Measurements from ENCODE around the gene SLC44A4. TPM values are rescaled to one million over a fixed set of nuclear protein-coding genes. Genes with fewer than 3 reads are reported as not detected.
"Not testable (repeated sequence)": the region's sequence is repeated elsewhere in the genome, so short reads cannot be mapped to it uniquely, and the experiment has no call there.

SLC44A4 gene
- total and polyA plus RNA-seq, 4 experiments from 2014 or later, result 0.11 TPM; not detected in 3

GRCh38 chr6:31817929-31818511, 60.8 kb downstream of the SLC44A4 start:
- H3K4me1 Mint-ChIP-seq, result peaks cover 31 to 69% (median 48%) of the 10 kb centered on the region in 4 donors
- peaks cover 0 to 16% of the 10 kb centered on the region in 2 donors for H3K36me3 Mint-ChIP-seq
- not testable (repeated sequence) for H3K27me3 ChIP-seq (ENCODE audit: insufficient read depth, low read length); H3K9me3 ChIP-seq (ENCODE audit: control insufficient read depth in 1 of 2, low read length in 2 of 2); H3K9me3 Mint-ChIP-seq; H3K36me3 ChIP-seq (ENCODE audit: insufficient read depth, low read length); H3K27me3 Mint-ChIP-seq
- Histone ChIP-seq H3K4me3 (ENCODE audit: low read length in 2 of 2) (peak overlapping the region; percentile 12 to 73), H3K27ac (ENCODE audit: low read depth, low read length) (peak overlapping the region; percentile 67), H3K4me1 (ENCODE audit: insufficient read depth, low read length) (peaks cover 59% of the 10 kb centered on the region)
- ChIA-PET CTCF (ENCODE audit: partially characterized antibody) (interaction anchor here (1.1 to 2.1 kb wide), 14 partner anchors 9 to 236 kb away, joined by 3 to 21 read pairs (median 7); partner anchors contain the start of genes CLIC1, DDAH2, HSPA1B and LSM2), POLR2A (ENCODE audit: partially characterized antibody) (interaction anchor here (0.6 to 7.1 kb wide), 24 partner anchors 9 to 236 kb away, joined by 3 to 76 read pairs (median 4); partner anchors contain the start of genes ABHD16A, BAG6, C6orf47 and CLIC1)
- H3K27ac Mint-ChIP-seq, result peak overlapping the region; percentile 66 to 96 (median 94)
- peak in 1 of 5 donors; percentile 28 for DNase-seq
- intact Hi-C loops (cut with micrococcal nuclease), result loop anchor here (2.0 to 5.0 kb wide), 3 partner anchors 46 to 276 kb away; partner anchors contain the start of genes DDAH2 and DDX39B
- H3K4me3 Mint-ChIP-seq, result peak overlapping the region; percentile 81 to 97 (median 96)

DNA sequence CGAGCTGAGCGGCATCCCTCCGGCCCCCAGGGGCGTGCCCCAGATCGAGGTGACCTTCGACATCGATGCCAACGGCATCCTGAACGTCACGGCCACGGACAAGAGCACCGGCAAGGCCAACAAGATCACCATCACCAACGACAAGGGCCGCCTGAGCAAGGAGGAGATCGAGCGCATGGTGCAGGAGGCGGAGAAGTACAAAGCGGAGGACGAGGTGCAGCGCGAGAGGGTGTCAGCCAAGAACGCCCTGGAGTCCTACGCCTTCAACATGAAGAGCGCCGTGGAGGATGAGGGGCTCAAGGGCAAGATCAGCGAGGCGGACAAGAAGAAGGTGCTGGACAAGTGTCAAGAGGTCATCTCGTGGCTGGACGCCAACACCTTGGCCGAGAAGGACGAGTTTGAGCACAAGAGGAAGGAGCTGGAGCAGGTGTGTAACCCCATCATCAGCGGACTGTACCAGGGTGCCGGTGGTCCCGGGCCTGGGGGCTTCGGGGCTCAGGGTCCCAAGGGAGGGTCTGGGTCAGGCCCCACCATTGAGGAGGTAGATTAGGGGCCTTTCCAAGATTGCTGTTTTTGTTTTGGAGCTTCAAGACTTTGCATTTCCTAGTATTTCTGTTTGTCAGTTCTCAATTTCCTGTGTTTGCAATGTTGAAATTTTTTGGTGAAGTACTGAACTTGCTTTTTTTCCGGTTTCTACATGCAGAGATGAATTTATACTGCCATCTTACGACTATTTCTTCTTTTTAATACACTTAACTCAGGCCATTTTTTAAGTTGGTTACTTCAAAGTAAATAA, 61.5 kb downstream of the SLC44A4 start:
- H3K4me1 ChIP-seq (ENCODE audit: insufficient read depth, low read length), result peaks cover 59% of the 10 kb centered on the region
- H3K4me1 Mint-ChIP-seq, result peaks cover 33 to 69% (median 49%) of the 10 kb centered on the region in 4 donors
- H3K9me3 Mint-ChIP-seq; H3K27me3 ChIP-seq (ENCODE audit: insufficient read depth, low read length); H3K27me3 Mint-ChIP-seq; H3K36me3 ChIP-seq (ENCODE audit: insufficient read depth, low read length); H3K9me3 ChIP-seq (ENCODE audit: control insufficient read depth in 1 of 2, low read length in 2 of 2): not testable (repeated sequence)
- H3K4me3 ChIP-seq (ENCODE audit: low read length in 2 of 2), result peak overlapping the region; percentile 12 to 73
- POLR2A ChIA-PET (ENCODE audit: partially characterized antibody), result interaction anchor here (0.6 to 7.1 kb wide), 24 partner anchors 10 to 236 kb away, joined by 3 to 76 read pairs (median 4); partner anchors contain the start of genes ABHD16A, BAG6, C6orf47 and CLIC1
- peak in 4 of 5 donors; percentile 65 to 70 (median 68) for DNase-seq
- peaks cover 3 to 20% of the 10 kb centered on the region in 2 donors for H3K36me3 Mint-ChIP-seq
- peak overlapping the region; percentile 81 to 97 (median 96) for H3K4me3 Mint-ChIP-seq
- peak overlapping the region; percentile 66 to 96 (median 94) for H3K27ac Mint-ChIP-seq
- H3K27ac ChIP-seq (ENCODE audit: low read depth, low read length), result peak overlapping the region; percentile 67
- CTCF ChIA-PET (ENCODE audit: partially characterized antibody), result interaction anchor here (1.1 to 2.1 kb wide), 14 partner anchors 9 to 235 kb away, joined by 3 to 21 read pairs (median 7); partner anchors contain the start of genes CLIC1, DDAH2, HSPA1B and LSM2
- intact Hi-C loops (cut with micrococcal nuclease), result loop anchor here (2.0 to 5.0 kb wide), 3 partner anchors 45 to 275 kb away; partner anchors contain the start of genes DDAH2 and DDX39B

- peak; percentile 38 to 69 (median 42) for DNase-seq
- Mint-ChIP-seq H3K4me1 (peaks cover 31 to 66% (median 46%) of the 10 kb centered on the region in 4 donors), H3K9me3 (peaks cover 0 to 2% (median 0%) of the 10 kb centered on the region in 8 donors), H3K27me3 (no peaks in the 10 kb centered on the region), H3K27ac (peak within 1 kb of the TSS; percentile 88 to 95 (median 92)), H3K36me3 (peaks cover 12 to 28% of the 10 kb centered on the region in 2 donors), H3K4me3 (peak within 1 kb of the TSS; percentile 91 to 96 (median 94))
- CTCF ChIA-PET (ENCODE audit: partially characterized antibody), result interaction anchor here (0.8 to 1.6 kb wide), 11 partner anchors 8 to 85 kb away, joined by 3 to 12 read pairs (median 4); partner anchors contain the start of genes HSPA1B, LSM2 and MSH5
- Histone ChIP-seq H3K9me3 (ENCODE audit: control insufficient read depth in 1 of 2, low read length in 2 of 2) (no peaks in the 10 kb centered on the region), H3K27ac (ENCODE audit: low read depth, low read length) (peak within 1 kb of the TSS; percentile 82), H3K4me3 (ENCODE audit: low read length in 2 of 2) (peak within 1 kb of the TSS; percentile 81 to 97), H3K36me3 (ENCODE audit: insufficient read depth, low read length) (peaks cover 12% of the 10 kb centered on the region), H3K4me1 (ENCODE audit: insufficient read depth, low read length) (peaks cover 50% of the 10 kb centered on the region), H3K27me3 (ENCODE audit: insufficient read depth, low read length) (no peaks in the 10 kb centered on the region)
- intact Hi-C loops (cut with micrococcal nuclease), result loop anchor here (2.0 to 5.0 kb wide), 4 partner anchors 16 to 273 kb away; partner anchors contain the start of genes DDX39B and VARS1
- POLR2A ChIA-PET (ENCODE audit: partially characterized antibody), result interaction anchor here (0.6 to 5.7 kb wide), 20 partner anchors 8 to 274 kb away, joined by 3 to 73 read pairs (median 7); partner anchors contain the start of genes ABHD16A, BAG6, C6orf47 and CLIC1
These were observed 63.6 kb downstream of the SLC44A4 start, which contains the start of the genes HSPA1A and HSPA1L for GRCh38 chr6:31815025-31815838. Gene HSPA1A (plus strand): TSS chr6:31815543. CDS start chr6:31815757, 214 bp downstream. Gene HSPA1L (minus strand): TSS chr6:31815283. CDS start chr6:31811972, 3,311 bp downstream.

DNA sequence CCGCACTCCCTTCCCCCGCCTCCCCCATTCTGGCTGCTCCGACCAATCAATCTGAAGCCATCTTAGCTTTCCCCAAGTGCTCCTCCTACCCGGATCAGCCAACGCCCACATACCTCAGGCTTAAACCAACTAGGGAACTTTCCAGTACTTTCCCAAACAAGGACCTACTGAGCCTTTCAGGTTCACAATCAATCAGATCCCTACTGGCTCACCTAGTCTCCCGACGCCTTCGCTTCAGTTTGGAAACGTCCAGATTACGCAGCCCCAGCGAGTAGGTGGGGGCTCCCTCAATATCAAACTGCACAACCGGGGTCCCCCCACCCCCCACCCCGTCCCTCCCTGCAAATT, 64.1 kb downstream of the SLC44A4 start:
- peaks cover 44% of the 10 kb centered on the region for H3K4me1 ChIP-seq (ENCODE audit: insufficient read depth, low read length)
- H3K9me3 Mint-ChIP-seq, result peaks cover 0 to 2% (median 0%) of the 10 kb centered on the region in 8 donors
- H3K4me3 ChIP-seq (ENCODE audit: low read length in 2 of 2), result peak overlapping the region; percentile 81 to 97
- peak overlapping the region; percentile 91 to 96 (median 94) for H3K4me3 Mint-ChIP-seq
- no peaks in the 10 kb centered on the region for H3K9me3 ChIP-seq (ENCODE audit: control insufficient read depth in 1 of 2, low read length in 2 of 2)
- ChIA-PET CTCF (ENCODE audit: partially characterized antibody) (interaction anchor here (0.8 to 2.2 kb wide), 10 partner anchors 8 to 85 kb away, joined by 3 to 12 read pairs (median 4); partner anchors contain the start of genes LSM2, MSH5 and VARS1), POLR2A (ENCODE audit: partially characterized antibody) (interaction anchor here (0.6 to 5.7 kb wide), 23 partner anchors 9 to 273 kb away, joined by 3 to 73 read pairs (median 5); partner anchors contain the start of genes ABHD16A, BAG6, C6orf47 and CLIC1)
- H3K4me1 Mint-ChIP-seq, result peaks cover 29 to 66% (median 44%) of the 10 kb centered on the region in 4 donors
- no peaks in the 10 kb centered on the region for H3K27me3 ChIP-seq (ENCODE audit: insufficient read depth, low read length)
- peaks cover 16% of the 10 kb centered on the region for H3K36me3 ChIP-seq (ENCODE audit: insufficient read depth, low read length)
- H3K27me3 Mint-ChIP-seq, result no peaks in the 10 kb centered on the region
- peaks cover 18 to 34% of the 10 kb centered on the region in 2 donors for H3K36me3 Mint-ChIP-seq
- peak; percentile 54 to 84 (median 56) for DNase-seq
- peak overlapping the region; percentile 82 for H3K27ac ChIP-seq (ENCODE audit: low read depth, low read length)
- H3K27ac Mint-ChIP-seq, result peak overlapping the region; percentile 88 to 95 (median 92)
- intact Hi-C loops (cut with micrococcal nuclease), result loop anchor here (2.0 to 5.0 kb wide), 4 partner anchors 16 to 272 kb away; partner anchors contain the start of genes DDX39B and VARS1

- no peaks in the 10 kb centered on the region for H3K27me3 Mint-ChIP-seq
- H3K9me3 Mint-ChIP-seq, result peaks cover 0 to 2% (median 0%) of the 10 kb centered on the region in 8 donors
- H3K4me1 Mint-ChIP-seq, result peaks cover 28 to 61% (median 38%) of the 10 kb centered on the region in 4 donors
- Histone ChIP-seq H3K4me3 (ENCODE audit: low read length in 2 of 2) (no peak overlapping the region), H3K36me3 (ENCODE audit: insufficient read depth, low read length) (peaks cover 16% of the 10 kb centered on the region), H3K4me1 (ENCODE audit: insufficient read depth, low read length) (peaks cover 32% of the 10 kb centered on the region), H3K9me3 (ENCODE audit: control insufficient read depth in 1 of 2, low read length in 2 of 2) (no peaks in the 10 kb centered on the region), H3K27ac (ENCODE audit: low read depth, low read length) (peak overlapping the region; percentile 42), H3K27me3 (ENCODE audit: insufficient read depth, low read length) (no peaks in the 10 kb centered on the region)
- intact Hi-C loops (cut with micrococcal nuclease), result no loop called here
- H3K36me3 Mint-ChIP-seq, result peaks cover 22 to 40% of the 10 kb centered on the region in 2 donors
- no peak for DNase-seq
- ChIA-PET POLR2A (ENCODE audit: partially characterized antibody) (interaction anchor here (1.1 to 5.7 kb wide), 8 partner anchors 8 to 149 kb away, joined by 4 to 73 read pairs (median 30); partner anchors contain the start of genes ABHD16A, CLIC1, GPANK1 and HSPA1B), CTCF (ENCODE audit: partially characterized antibody) (interaction anchor here (0.8 to 2.2 kb wide), 8 partner anchors 10 to 88 kb away, joined by 3 to 8 read pairs (median 6); partner anchors contain the start of genes DDAH2, HSPA1B and VARS1)
- peak overlapping the region; percentile 42 to 96 (median 90) for H3K4me3 Mint-ChIP-seq
- peak overlapping the region; percentile 67 to 94 (median 91) for H3K27ac Mint-ChIP-seq
These were observed 65.3 kb downstream of the SLC44A4 start for GRCh38 chr6:31813465-31813849.
